ENCODE results near the gene ASTN2.

GRCh38 chr9:117214416-117214815, 200.4 kb downstream of the ASTN2 start:
- TF ChIP-seq CTCF (IDR thresholded peaks at IDR 0.05) (no peak), POLR2A (IDR thresholded peaks at IDR 0.05) (no peak), POLR2AphosphoS5 (IDR thresholded peaks at IDR 0.05) (no peak), EP300 (IDR thresholded peaks at IDR 0.05; ENCODE audit: low read depth) (no peak)

All from transverse colon (tissue), 4 donors.